ENCODE results near the gene LPCAT1.

GRCh38 chr5:1492757-1493156 lies 31.0 kb downstream of the LPCAT1 start:
- TF ChIP-seq CTCF (IDR thresholded peaks at IDR 0.05) (no peak), POLR2A (IDR thresholded peaks at IDR 0.05) (no peak)

Measured in lower leg skin (tissue), 3 donors.